Erythroblast (primary cell): Measurements from ENCODE around the gene KIR2DL4.
"Not testable (repeated sequence)": the region's sequence is repeated elsewhere in the genome, so short reads cannot be mapped to it uniquely, and the experiment has no call there.

ENCODE experiments used
- GATA1 ChIP-seq: IDR thresholded peaks from 2 replicates; pipeline ENCODE4 v1.6.1; 2011; ENCODE audit warnings: low read depth, mild to moderate bottlenecking, control low read depth, low read length, moderate library complexity
- POLR2A ChIP-seq: IDR thresholded peaks from 2 replicates; pipeline ENCODE4 v1.6.1; 2011; ENCODE audit warnings: mild to moderate bottlenecking, low read length

DNA sequence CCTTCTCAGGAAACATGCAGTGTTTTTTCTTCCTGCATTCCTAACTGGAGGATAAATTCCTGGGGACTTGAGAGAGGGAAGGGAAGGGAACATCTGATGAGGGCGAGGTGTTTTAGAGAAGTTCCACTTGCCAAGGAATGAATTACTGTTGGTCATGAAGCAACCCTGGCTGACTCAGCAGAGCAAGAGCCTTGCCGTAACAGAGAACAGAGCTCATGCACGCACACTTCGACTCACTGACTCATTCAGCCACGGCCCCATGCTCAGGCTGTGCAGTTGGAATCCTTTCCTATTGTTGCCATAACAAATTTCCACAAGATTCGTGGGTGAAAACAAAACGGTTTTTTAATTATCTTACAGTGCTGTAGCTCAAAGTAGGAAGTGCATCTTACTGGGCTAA lies 21.9 kb downstream of the KIR2DL4 start:
- not testable (repeated sequence) for TF ChIP-seq POLR2A, GATA1
